HG03103 (cell line): ENCODE data around the gene TM4SF18.

ENCODE experiments used
- ATAC-seq: cut with Tn5 transposase; IDR thresholded peaks from one replicate; pipeline ENCODE4 v1.9.1; 2021; ENCODE audit warnings: low read depth; ENCODE audit not compliant: unreplicated experiment

Gene TM4SF18

GRCh38 chr3:149331396-149331795 is 2.0 kb downstream of the TM4SF18 start:
- no peak for ATAC-seq

GRCh38 chr3:149330609-149331331 is 2.7 kb downstream of the TM4SF18 start:
- no peak for ATAC-seq

- ATAC-seq, result no peak
Measured at GRCh38 chr3:149327156-149327555, 6.3 kb downstream of the TM4SF18 start.

DNA sequence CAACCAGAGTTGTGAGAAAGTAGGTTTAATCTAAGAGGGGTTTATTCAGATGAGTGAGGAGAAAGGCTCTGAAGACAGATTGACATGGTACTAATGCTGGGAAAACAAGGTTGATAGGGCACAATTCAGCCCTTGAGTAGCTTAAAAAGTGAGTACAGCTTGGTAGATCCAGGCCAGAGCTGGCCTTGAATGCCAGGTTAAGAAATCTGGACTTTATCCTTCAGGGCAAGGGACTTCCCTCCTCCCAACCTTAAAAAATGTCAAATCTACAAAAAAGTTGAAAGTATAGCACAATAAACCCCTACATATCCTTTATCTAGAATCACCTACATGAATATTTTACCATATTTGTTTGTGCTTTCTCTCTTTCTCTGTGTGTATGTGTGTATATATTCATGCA is 7.9 kb downstream of the TM4SF18 start:
- no peak for ATAC-seq

GRCh38 chr3:149324332-149324731 is 9.1 kb downstream of the TM4SF18 start:
- no peak for ATAC-seq

- ATAC-seq, result no peak
Measured at GRCh38 chr3:149321640-149322039, 11.8 kb downstream of the TM4SF18 start.

GRCh38 chr3:149321136-149321535 is 12.3 kb downstream of the TM4SF18 start:
- ATAC-seq, result no peak

- ATAC-seq, result no peak
Measured at GRCh38 chr3:149319750-149320149, 13.7 kb downstream of the TM4SF18 start.

GRCh38 chr3:149317072-149317471 is 16.4 kb downstream of the TM4SF18 start:
- ATAC-seq, result no peak

DNA sequence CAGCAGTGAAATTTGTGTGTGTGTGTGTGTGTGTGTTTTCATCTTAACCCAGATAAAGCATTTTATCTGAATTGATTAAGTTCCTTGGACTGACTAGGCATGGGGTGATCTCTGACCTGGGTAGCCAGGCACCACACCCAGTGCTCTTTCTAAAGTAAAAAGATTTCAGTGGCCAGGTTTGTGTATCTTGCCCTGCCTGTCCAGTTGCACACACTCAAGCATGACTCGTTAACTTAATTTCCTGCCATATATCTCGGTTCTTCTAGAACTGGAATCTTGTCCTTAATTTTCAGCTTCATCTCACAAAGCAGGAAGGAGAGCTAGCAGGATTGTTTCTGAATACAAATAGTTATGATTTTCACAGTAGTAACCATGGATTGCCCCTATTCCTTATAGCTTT is 17.0 kb downstream of the TM4SF18 start:
- no peak for ATAC-seq

GRCh38 chr3:149315694-149316093 is 17.7 kb downstream of the TM4SF18 start:
- no peak for ATAC-seq

DNA sequence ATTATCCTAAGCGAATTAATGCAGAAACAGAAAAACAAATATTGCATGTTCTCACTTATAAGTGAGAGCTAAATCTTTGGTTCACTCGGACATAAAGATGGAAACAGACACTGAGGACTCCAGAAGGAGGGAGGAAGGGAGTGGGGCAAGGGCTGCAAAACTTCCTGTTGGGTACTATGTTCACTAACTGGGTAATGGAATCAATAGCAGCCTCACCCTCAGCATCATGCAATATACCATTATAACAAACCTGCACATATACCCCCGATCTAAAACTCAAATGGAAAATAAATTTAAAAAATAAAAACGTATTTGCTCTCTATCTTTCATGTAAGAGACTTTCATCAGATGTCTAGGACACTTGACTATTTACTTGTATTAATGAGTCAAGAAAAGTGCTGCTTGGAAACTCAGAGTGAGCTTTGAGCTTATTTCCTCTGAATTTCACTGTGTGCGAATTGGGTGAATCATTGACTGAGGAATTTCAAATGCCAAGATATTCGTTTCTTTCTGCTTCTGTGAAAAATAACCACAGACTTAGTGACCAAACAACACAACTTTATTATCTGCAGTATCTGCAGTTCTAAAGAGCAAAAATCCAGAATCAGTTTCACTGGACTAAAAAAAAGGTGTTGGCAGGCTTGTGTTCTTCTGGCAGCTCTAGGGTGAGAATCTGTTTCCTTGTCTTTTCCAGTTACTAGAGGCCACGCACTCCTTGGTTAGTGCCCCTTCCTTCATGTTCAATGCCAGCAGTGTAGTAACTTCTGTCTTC is 18.4 kb downstream of the TM4SF18 start:
- ATAC-seq, result no peak

- ATAC-seq, result no peak
Measured at GRCh38 chr3:149313542-149313941, 19.9 kb downstream of the TM4SF18 start.

GRCh38 chr3:149310796-149311534 is 22.5 kb downstream of the TM4SF18 start:
- ATAC-seq, result no peak

DNA sequence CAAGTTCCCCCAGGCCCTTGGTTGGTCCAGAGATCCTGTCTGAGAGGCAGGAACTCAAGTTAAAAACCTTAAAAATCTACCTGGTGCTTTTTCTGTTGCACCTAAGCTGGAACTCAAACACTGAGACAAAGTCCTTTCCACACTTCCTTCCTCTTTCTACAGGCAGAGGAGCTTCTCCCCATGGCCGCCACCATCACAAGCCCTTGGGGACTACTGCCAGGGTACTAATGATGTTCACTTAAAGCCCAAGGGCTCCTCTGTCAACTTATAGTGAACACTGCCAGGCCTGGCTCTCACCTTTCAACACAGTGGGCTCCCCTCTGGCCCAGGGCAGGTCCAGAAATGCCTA is 26.0 kb downstream of the TM4SF18 start:
- ATAC-seq, result no peak

DNA sequence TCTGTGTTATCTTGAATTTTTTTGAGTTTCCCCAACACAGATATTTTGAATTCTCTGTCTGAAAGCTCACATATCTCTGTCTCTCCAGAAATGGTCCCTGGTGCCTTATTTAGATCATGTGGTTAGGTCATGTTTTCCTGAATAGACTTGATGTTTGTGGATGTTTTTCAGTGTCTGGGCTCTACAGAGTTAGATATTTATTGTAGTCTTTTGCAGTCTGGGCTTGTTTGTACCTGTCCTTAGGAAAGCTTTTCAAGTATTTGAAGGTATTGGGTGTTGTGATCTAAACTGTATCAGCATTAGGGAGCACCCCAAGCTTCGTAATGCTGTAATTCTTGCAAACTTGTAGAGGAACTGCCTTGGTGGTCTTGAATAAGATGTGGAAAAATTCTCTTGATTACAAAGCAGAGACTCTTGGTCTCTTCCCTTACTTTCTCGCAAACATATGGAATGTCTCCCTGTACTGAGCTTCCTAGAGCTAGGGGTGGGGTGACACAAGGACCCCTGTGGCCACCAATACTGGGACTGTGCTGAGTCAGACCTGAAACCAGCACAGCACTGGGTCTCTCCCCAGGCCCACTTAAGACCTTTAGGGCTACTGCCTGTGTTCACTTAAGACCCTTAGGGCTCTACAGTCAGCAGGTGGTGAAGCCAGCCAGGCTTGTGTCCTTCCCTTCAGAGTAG is 26.5 kb downstream of the TM4SF18 start:
- no peak for ATAC-seq

GRCh38 chr3:149305376-149305775 is 28.1 kb downstream of the TM4SF18 start:
- no peak for ATAC-seq

- ATAC-seq, result no peak
Measured at GRCh38 chr3:149299938-149300801, 33.3 kb downstream of the TM4SF18 start.

GRCh38 chr3:149296972-149297371 is 36.5 kb downstream of the TM4SF18 start:
- ATAC-seq, result no peak

DNA sequence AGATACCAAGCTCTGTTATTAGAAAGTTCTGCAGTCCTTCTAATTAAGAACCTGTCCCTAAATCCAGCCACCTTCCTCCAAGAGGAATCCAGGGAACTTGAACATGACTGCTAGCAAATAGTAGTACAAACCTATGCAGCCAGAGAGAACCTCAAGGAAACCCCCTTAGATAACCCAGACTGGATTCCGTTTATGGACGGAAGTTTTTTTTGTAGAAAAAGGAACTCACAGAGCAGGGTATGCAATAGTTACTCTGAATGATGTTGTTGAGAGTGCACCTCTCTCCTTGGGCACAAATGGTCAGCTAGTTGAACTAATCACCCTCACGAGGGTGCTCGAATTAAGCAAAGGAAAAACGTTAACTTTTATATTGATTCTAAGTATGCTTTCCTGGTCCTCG is 40.8 kb downstream of the TM4SF18 start:
- ATAC-seq, result no peak
